Uterus (tissue), 2 donors: Measurements from ENCODE around the gene DNAL4.

Experiments used
- POLR2A ChIP-seq, 2 donors: fragments of 450-650 bp; IDR thresholded peaks; one replicate each; pipeline ENCODE4 v1.6.1; 2016; ENCODE audit warnings: antibody characterized with exemption in 2 of 2, mild to moderate bottlenecking in 1 of 2, moderate library complexity in 1 of 2
- TF ChIP-seq, protein P1 (sequence below), 4 experiments: fragments of 200-600 bp in 2 of 4; fragments of 450-650 bp in 2 of 4; sonication (generic) in 2 of 4; IDR thresholded peaks; one replicate each; pipeline ENCODE4 v1.5.1; 2016 to 2019; ENCODE audit warnings: antibody characterized with exemption in 4 of 4, mild to moderate bottlenecking in 2 of 4, moderate library complexity in 1 of 4

DNA sequence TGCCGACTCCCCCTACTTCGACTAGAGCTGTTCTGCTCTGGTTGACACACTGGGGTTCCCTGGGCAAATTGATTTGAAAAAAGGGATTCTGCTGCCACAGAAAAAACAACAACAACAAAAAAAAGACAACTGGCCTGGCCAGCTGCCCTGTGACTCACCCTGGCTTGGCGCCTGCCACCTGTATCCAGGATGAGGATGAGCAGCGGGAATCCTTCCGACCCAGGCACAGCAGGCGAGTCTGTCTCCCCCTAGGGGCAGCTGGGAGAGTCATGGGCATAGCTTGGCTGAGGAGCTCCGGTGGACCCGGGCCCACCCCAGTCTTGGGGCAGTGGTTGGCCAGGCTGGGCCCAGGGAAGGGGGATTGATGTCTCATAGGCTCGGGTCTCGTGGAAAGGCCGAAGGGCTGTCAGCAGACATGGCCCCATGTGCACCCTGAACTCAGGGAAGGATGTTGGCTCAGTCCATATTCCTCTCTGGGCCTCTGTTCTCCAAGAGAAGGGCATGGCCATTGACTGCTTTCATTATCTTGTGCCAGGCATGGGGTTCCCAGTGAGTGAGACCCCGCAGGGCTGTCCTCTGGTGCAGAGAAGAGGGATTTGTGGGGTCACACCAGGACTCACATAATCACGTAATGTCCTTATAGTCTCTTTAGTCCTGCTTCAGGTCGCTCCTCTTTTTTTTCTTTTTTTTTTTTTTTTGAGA, 27.7 kb downstream of the DNAL4 start:
- TF ChIP-seq POLR2A (IDR thresholded peaks at IDR 0.05), result no peak
- TF ChIP-seq, protein P1, sequence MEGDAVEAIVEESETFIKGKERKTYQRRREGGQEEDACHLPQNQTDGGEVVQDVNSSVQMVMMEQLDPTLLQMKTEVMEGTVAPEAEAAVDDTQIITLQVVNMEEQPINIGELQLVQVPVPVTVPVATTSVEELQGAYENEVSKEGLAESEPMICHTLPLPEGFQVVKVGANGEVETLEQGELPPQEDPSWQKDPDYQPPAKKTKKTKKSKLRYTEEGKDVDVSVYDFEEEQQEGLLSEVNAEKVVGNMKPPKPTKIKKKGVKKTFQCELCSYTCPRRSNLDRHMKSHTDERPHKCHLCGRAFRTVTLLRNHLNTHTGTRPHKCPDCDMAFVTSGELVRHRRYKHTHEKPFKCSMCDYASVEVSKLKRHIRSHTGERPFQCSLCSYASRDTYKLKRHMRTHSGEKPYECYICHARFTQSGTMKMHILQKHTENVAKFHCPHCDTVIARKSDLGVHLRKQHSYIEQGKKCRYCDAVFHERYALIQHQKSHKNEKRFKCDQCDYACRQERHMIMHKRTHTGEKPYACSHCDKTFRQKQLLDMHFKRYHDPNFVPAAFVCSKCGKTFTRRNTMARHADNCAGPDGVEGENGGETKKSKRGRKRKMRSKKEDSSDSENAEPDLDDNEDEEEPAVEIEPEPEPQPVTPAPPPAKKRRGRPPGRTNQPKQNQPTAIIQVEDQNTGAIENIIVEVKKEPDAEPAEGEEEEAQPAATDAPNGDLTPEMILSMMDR (IDR thresholded peaks at IDR 0.05), result peak; percentile 36 to 67 (median 56)
